Loucy (cell line): Measurements from ENCODE around the gene MILR1.
"Not testable (repeated sequence)": the region's sequence is repeated elsewhere in the genome, so short reads cannot be mapped to it uniquely, and the experiment has no call there.

Source experiments
- H2AFZ ChIP-seq: fragments of 200-600 bp; sonication (generic); 2 replicates; pipeline ENCODE4 v1.6.0; 2016; ENCODE audit warnings: antibody characterized with exemption, mild to moderate bottlenecking, low read length, moderate library complexity
- H3F3A ChIP-seq: fragments of 200-600 bp; 2 replicates; pipeline ENCODE4 v1.6.0; 2016; ENCODE audit warnings: antibody characterized with exemption, low read depth, mild to moderate bottlenecking
- H3K27me3 ChIP-seq: fragments of 200-600 bp; sonication (generic); 2 replicates; pipeline ENCODE4 v1.6.1; 2014; ENCODE audit warnings: low read length, mild to moderate bottlenecking; ENCODE audit not compliant: insufficient read depth, poor library complexity, severe bottlenecking
- H3K36me3 ChIP-seq: fragments of 200-600 bp; sonication (generic); 2 replicates; pipeline ENCODE4 v1.6.1; 2016; ENCODE audit warnings: low read length; ENCODE audit not compliant: insufficient read depth
- H3K4me1 ChIP-seq: fragments of 200-600 bp; sonication (generic); 2 replicates; pipeline ENCODE4 v1.5.1; 2014; ENCODE audit warnings: low read length, mild to moderate bottlenecking; ENCODE audit not compliant: insufficient read depth, poor library complexity, severe bottlenecking
- H3K4me2 ChIP-seq: fragments of 200-600 bp; sonication (generic); 2 replicates; pipeline ENCODE4 v1.6.0; 2014; ENCODE audit warnings: antibody characterized with exemption, low read length, low read depth, mild to moderate bottlenecking; ENCODE audit not compliant: poor library complexity, severe bottlenecking
- H3K4me3 ChIP-seq: fragments of 200-600 bp; sonication (generic); 2 replicates; pipeline ENCODE4 v1.5.1; 2014; ENCODE audit warnings: low read length, mild to moderate bottlenecking, mixed read lengths; ENCODE audit not compliant: poor library complexity, severe bottlenecking
- H3K79me2 ChIP-seq: fragments of 200-600 bp; sonication (generic); 2 replicates; pipeline ENCODE4 v1.6.1; 2014; ENCODE audit warnings: low read length; ENCODE audit not compliant: insufficient read depth
- H3K9ac ChIP-seq: fragments of 200-600 bp; sonication (generic); 2 replicates; pipeline ENCODE4 v1.6.0; 2014; ENCODE audit warnings: mild to moderate bottlenecking, low read depth, low read length, moderate library complexity; ENCODE audit not compliant: poor library complexity, severe bottlenecking
- H3K9me2 ChIP-seq: fragments of 200-600 bp; sonication (generic); replicated peaks from 2 replicates; pipeline ENCODE4 v1.6.1; 2016; ENCODE audit warnings: low read depth, low read length, mixed read lengths
- H3K9me3 ChIP-seq: fragments of 200-600 bp; sonication (generic); 2 replicates; pipeline ENCODE4 v1.6.1; 2014; ENCODE audit warnings: mild to moderate bottlenecking, antibody characterized with exemption, low read length, low read depth; ENCODE audit not compliant: insufficient read depth
- H4K20me1 ChIP-seq: fragments of 200-600 bp; sonication (generic); 2 replicates; pipeline ENCODE4 v1.6.0; 2014; ENCODE audit warnings: antibody characterized with exemption, low read length, mild to moderate bottlenecking; ENCODE audit not compliant: insufficient read depth, poor library complexity, severe bottlenecking
- CTCF ChIP-seq: fragments of 200-600 bp; sonication (generic); conservative IDR thresholded peaks from 2 replicates; pipeline ENCODE4 v1.5.1; 2014; ENCODE audit warnings: mild to moderate bottlenecking, antibody characterized with exemption, low read length
- EZH2phosphoT487 ChIP-seq: fragments of 200-600 bp; IDR thresholded peaks from 2 replicates; pipeline ENCODE4 v1.6.1; 2018; ENCODE audit warnings: antibody characterized with exemption, mild to moderate bottlenecking, moderate library complexity, borderline replicate concordance

MILR1 gene

GRCh38 chr17:64426596-64426995 lies 22.3 kb upstream of the MILR1 start:
- TF ChIP-seq CTCF: no peak
- no peak for TF ChIP-seq EZH2phosphoT487
- Histone ChIP-seq H3K4me1 (no peaks in the 10 kb centered on the region), H3F3A (no peaks in the 10 kb centered on the region), H3K9me2 (no peaks in the 10 kb centered on the region), H3K79me2 (no peaks in the 10 kb centered on the region), H3K9ac (no peak overlapping the region), H3K4me2 (no peak overlapping the region), H2AFZ (no peak overlapping the region), H3K27me3 (no peaks in the 10 kb centered on the region), H4K20me1 (no peaks in the 10 kb centered on the region), H3K4me3 (no peak overlapping the region), H3K9me3 (no peaks in the 10 kb centered on the region), H3K36me3 (no peaks in the 10 kb centered on the region)

- Histone ChIP-seq H3K9ac (no peak overlapping the region), H3F3A (no peaks in the 10 kb centered on the region), H3K79me2 (no peaks in the 10 kb centered on the region), H2AFZ (no peak overlapping the region), H3K9me3 (no peaks in the 10 kb centered on the region), H3K4me1 (no peaks in the 10 kb centered on the region), H3K9me2 (no peaks in the 10 kb centered on the region), H4K20me1 (no peaks in the 10 kb centered on the region), H3K27me3 (no peaks in the 10 kb centered on the region), H3K36me3 (no peaks in the 10 kb centered on the region), H3K4me3 (no peak overlapping the region), H3K4me2 (no peak overlapping the region)
- peak; percentile 33 for TF ChIP-seq CTCF
- TF ChIP-seq EZH2phosphoT487: no peak
Observed at GRCh38 chr17:64428406-64428805, 20.5 kb upstream of the MILR1 start.

- H3K79me2 ChIP-seq, H4K20me1 ChIP-seq, H3F3A ChIP-seq, H3K9ac ChIP-seq, H3K9me2 ChIP-seq, H3K4me3 ChIP-seq, H2AFZ ChIP-seq, H3K36me3 ChIP-seq, H3K4me1 ChIP-seq, H3K4me2 ChIP-seq, H3K27me3 ChIP-seq, H3K9me3 ChIP-seq: not testable (repeated sequence)
Observed at GRCh38 chr17:64430036-64430435, 18.9 kb upstream of the MILR1 start.

- H3K36me3 ChIP-seq: no peaks in the 10 kb centered on the region
- no peak overlapping the region for H3K9ac ChIP-seq
- no peak overlapping the region for H3K4me2 ChIP-seq
- H3K4me1 ChIP-seq: no peaks in the 10 kb centered on the region
- no peaks in the 10 kb centered on the region for H3K9me2 ChIP-seq
- H3K9me3 ChIP-seq: peaks cover 9% of the 10 kb centered on the region; the same call in 1 of the 2 replicates
- no peaks in the 10 kb centered on the region for H3K79me2 ChIP-seq
- H3K27me3 ChIP-seq: no peaks in the 10 kb centered on the region
- TF ChIP-seq CTCF: no peak
- no peak for TF ChIP-seq EZH2phosphoT487
- H2AFZ ChIP-seq: no peak overlapping the region
- no peak overlapping the region for H3K4me3 ChIP-seq
- no peaks in the 10 kb centered on the region for H4K20me1 ChIP-seq
- no peaks in the 10 kb centered on the region for H3F3A ChIP-seq
Observed at GRCh38 chr17:64431534-64431933, 17.4 kb upstream of the MILR1 start.
